IPS DF 6.9 (cell line): ENCODE measurements around the gene CLC.

Source experiments
- DNase-seq: peaks from one replicate; pipeline ENCODE4 v3.0.0-alpha.2; 2013; ENCODE audit warnings: low read depth, low spot score
- H3K27ac ChIP-seq: one replicate; pipeline ENCODE4 v1.5.1; 2013; ENCODE audit warnings: low read length, control low read depth
- H3K27me3 ChIP-seq: 2 replicates; pipeline ENCODE4 v1.6.1; 2013; ENCODE audit warnings: mild to moderate bottlenecking, low read length; ENCODE audit not compliant: control insufficient read depth, insufficient read depth
- H3K36me3 ChIP-seq: 2 replicates; pipeline ENCODE4 v1.6.1; 2013; ENCODE audit warnings: low read length; ENCODE audit not compliant: control insufficient read depth, insufficient read depth
- H3K4me1 ChIP-seq: 2 replicates; pipeline ENCODE4 v1.6.1; 2013; ENCODE audit warnings: low read length; ENCODE audit not compliant: control insufficient read depth, insufficient read depth
- H3K4me3 ChIP-seq: 2 replicates; pipeline ENCODE4 v1.5.1; 2013; ENCODE audit warnings: mild to moderate bottlenecking, low read length
- H3K9me3 ChIP-seq: 2 replicates; pipeline ENCODE4 v1.6.1; 2013; ENCODE audit warnings: low read length, inconsistent platforms; ENCODE audit not compliant: control insufficient read depth, insufficient read depth
- WGBS: extraction: QIAGEN DNeasy Blood & Tissue Kit; methylation state at CpG from one replicate; pipeline ENCODE4 v1.1.7; 2013; ENCODE audit warnings: mixed read lengths, missing lambda C conversion rate; ENCODE audit not compliant: insufficient read length, insufficient coverage; 5-methylcytosine and 5-hydroxymethylcytosine counted together

The CLC gene

DNA sequence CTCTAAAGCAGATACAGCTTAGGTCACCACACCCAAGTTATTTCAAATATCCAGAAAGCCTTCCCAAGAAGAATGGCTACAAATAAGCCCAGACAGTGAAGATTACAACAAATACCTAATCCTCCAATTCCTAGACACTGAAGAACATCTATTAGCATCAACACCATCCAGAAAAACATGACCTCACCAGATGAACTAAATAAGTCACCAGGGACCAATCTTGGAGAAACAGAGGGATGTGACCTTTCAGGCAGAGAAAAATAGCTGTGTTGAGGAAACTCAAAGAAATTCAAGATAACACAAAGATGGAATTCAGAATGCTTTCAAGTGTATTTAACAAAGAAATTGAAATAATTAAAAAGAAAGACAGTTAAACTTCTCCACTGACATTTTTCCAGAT lies 15.0 kb upstream of the CLC start:
- Histone ChIP-seq H3K27ac (no peak overlapping the region), H3K27me3 (no peaks in the 10 kb centered on the region), H3K9me3 (no peaks in the 10 kb centered on the region), H3K4me3 (no peak overlapping the region), H3K4me1 (no peaks in the 10 kb centered on the region), H3K36me3 (no peaks in the 10 kb centered on the region)
- DNase-seq: no peak

DNA sequence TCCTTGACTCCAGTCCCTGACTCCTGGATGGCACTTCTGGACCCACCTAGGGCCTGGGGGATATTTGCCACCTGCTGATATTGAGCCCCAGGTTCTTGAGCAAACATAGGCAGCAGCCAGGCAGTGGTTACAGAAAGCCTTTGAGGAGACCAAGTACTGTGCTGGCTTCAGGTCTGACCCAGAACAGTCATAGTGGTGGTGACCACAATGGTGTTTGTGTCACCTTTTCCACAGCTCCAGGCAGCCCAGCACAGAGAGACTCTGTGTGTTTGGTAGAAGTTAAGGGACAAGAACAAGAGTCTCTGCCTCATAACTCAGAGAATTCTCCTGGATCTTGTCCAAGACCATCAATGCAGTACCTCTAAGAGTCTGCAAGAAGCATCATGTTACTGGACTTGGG lies 14.6 kb upstream of the CLC start:
- Histone ChIP-seq H3K27me3 (no peaks in the 10 kb centered on the region), H3K36me3 (no peaks in the 10 kb centered on the region), H3K4me3 (no peak overlapping the region), H3K4me1 (no peaks in the 10 kb centered on the region), H3K27ac (no peak overlapping the region), H3K9me3 (no peaks in the 10 kb centered on the region)
- DNase-seq: no peak

DNA sequence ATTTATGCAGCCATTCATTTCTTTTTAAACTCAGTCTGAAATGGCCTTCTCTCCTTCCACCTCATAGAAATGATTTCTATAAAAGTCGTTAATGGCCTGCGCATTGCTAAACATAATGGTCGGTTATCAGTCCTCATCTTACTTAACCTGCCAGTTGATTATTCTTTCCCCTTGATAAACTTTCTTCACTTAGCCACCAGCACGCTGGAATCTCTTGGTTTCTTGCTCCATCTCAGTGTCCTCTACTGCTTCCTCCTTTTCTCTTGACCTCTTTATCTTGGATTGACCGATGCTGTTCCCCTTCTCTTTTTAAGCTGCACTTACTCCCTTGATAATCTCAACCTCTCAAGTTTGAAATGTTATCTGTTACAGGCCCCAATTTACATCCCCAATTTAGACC lies 12.2 kb upstream of the CLC start:
- no CpG with 5 or more reads among the region's 5 CpGs for WGBS

DNA sequence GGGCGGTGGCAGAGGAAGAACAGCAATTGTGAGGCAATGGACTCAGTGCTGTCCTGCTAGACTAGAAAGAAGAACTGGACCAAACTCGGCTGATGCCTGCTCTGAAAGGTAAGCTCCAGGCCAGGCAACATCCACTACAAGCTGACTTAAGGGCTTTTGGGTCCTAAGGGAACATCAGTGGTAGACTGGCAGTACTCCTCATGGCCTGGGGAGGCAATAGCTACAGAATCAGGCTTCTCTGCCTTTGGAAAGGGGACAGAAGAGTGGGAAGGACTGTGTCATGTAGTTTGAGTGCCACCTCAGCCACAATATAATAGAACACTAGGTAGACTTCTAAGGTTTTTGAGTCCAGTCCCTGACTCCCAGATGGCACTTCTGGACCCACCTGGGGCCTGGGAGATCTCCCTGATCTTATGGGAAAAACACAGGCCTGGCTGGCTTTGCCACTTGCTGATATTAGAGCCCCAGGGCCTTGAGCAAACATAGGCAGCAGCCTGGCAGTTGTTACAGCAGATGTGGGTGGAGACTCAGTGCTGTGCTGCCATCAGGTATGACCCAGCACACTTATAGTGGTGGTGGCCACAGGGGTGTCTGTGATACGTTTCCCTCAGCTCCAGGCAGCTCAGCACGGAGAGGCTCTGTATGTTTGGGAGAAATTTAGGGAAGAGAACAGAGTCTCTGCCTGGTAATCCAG lies 9.2 kb upstream of the CLC start:
- Histone ChIP-seq H3K27ac (no peak overlapping the region), H3K9me3 (no peaks in the 10 kb centered on the region), H3K36me3 (no peaks in the 10 kb centered on the region), H3K4me1 (no peaks in the 10 kb centered on the region), H3K4me3 (no peak overlapping the region), H3K27me3 (no peaks in the 10 kb centered on the region)
- DNase-seq: no peak
- WGBS: no CpG with 5 or more reads among the region's 4 CpGs

More for the DNA sequence above, 12.2 kb upstream of the CLC start:
- Histone ChIP-seq H3K36me3 (no peaks in the 10 kb centered on the region), H3K27me3 (no peaks in the 10 kb centered on the region), H3K27ac (no peak overlapping the region), H3K9me3 (no peaks in the 10 kb centered on the region), H3K4me3 (no peak overlapping the region), H3K4me1 (no peaks in the 10 kb centered on the region)
- DNase-seq: no peak

DNA sequence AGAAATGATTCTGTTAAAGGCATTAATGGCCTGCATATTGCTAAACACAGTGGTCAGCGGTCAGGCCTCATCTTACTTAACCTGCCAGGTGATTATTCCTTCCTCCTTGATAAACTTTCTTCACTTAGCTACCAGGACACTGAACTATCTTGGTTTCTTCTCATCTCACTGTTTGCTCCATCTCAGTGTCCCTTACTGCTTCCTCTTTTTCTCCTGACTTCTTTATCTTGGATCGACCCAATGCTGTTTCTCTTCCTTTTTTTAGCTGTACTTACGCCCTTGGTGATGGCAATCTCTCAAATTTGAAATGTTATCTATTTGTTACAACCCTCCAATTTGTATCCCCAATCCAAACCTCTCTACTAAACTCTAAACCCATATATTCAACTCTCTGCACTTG lies 7.8 kb upstream of the CLC start:
- Histone ChIP-seq H3K4me3 (no peak overlapping the region), H3K4me1 (no peaks in the 10 kb centered on the region), H3K9me3 (no peaks in the 10 kb centered on the region), H3K27me3 (no peaks in the 10 kb centered on the region), H3K36me3 (no peaks in the 10 kb centered on the region), H3K27ac (no peak overlapping the region)
- WGBS: no CpG with 5 or more reads among the region's 3 CpGs
- DNase-seq: no peak

DNA sequence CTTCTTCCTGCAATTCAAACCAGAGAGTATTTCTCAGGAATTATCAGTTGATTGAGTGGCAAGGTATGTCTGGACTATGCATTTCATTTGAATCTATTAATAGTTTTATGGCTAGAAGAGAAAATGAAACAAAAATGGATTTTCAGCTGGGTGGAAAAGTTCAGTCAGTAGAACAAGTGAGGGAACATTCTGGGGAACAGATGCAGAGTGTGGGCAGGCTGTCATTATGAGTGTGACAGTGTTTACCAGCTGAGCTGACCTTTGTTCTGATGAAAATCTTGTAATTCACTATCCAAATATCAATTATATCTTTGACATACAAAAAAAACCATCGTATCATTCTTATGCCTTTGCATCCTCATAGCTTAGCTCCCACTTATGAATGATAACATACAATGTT lies 2.6 kb upstream of the CLC start:
- Histone ChIP-seq H3K27me3 (no peaks in the 10 kb centered on the region), H3K9me3 (no peaks in the 10 kb centered on the region), H3K4me3 (no peak overlapping the region), H3K27ac (no peak overlapping the region), H3K36me3 (no peaks in the 10 kb centered on the region), H3K4me1 (no peaks in the 10 kb centered on the region)
- no peak for DNase-seq
- WGBS: 100% methylated on average over 1 of the region's 1 CpG

DNA sequence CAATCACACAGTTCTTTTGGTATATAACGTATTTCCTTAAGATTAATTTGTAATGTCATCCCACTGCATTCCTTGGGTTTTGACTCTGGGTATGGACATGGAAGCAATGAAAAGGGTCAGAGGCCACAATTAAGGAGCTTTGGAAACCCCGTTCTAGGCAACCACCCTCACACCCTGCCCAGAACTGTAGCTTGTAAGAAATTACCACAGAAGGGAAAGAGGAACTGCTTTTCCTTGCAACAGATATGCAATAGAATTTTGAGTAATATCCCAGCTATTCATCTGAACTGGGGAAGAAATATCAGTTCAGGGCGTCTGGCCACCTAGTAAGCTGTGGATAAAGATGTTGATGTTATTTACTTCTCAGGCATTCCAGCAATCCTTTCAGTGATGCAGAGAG lies 985 bp upstream of the CLC start:
- no CpG with 5 or more reads among the region's 3 CpGs for WGBS
- Histone ChIP-seq H3K36me3 (no peaks in the 10 kb centered on the region), H3K27ac (no peak overlapping the region), H3K4me1 (no peaks in the 10 kb centered on the region), H3K4me3 (no peak overlapping the region), H3K9me3 (no peaks in the 10 kb centered on the region), H3K27me3 (no peaks in the 10 kb centered on the region)
- no peak for DNase-seq

DNA sequence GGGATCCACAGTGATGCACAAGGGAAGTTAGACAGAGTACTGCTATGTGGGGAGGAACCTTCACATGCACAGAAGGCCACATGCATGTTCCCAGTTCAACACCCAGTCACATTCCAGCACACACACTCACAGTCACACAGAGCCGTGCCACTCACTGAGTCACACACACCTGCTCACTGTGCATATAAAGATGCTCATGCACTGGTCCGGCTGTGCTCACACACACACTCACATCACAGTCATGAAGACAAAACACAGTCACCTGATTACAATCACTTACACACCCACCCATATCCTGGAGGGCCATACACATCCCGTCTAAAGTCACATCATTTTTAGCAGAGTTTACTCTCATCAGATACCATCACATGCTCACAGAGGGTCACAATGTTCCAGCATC lies 478 bp downstream of the CLC start:
- Histone ChIP-seq H3K4me3 (no peak overlapping the region), H3K4me1 (no peaks in the 10 kb centered on the region), H3K9me3 (no peaks in the 10 kb centered on the region), H3K27ac (no peak overlapping the region), H3K27me3 (no peaks in the 10 kb centered on the region), H3K36me3 (no peaks in the 10 kb centered on the region)
- WGBS: no CpG with 5 or more reads among the region's 3 CpGs
- DNase-seq: no peak

DNA sequence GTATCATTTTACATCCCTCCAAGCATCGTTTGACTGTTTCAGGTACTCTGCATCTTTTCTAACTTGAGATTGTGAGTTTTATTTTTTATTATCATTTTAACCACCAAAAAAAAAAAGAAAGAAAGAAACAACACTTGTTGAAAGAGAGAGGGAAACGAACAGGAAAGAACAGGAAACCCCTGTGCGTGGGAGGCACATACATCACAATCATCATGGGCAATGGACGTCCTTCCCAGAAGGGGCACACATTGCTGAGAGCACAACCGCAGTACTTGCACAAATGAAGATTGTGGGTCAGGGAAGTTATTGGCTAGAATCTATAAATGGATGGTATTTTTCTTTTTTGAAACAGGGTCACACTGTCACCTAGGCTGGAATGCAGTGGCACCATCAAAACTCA lies 1.7 kb downstream of the CLC start:
- DNase-seq: no peak
- H3K27ac ChIP-seq: no peak overlapping the region
- H3K36me3 ChIP-seq: no peaks in the 10 kb centered on the region
- no peak overlapping the region for H3K4me3 ChIP-seq
- no CpG with 5 or more reads among the region's 5 CpGs for WGBS
- no peaks in the 10 kb centered on the region for H3K27me3 ChIP-seq
- H3K9me3 ChIP-seq: no peaks in the 10 kb centered on the region
- H3K4me1 ChIP-seq: no peaks in the 10 kb centered on the region

DNA sequence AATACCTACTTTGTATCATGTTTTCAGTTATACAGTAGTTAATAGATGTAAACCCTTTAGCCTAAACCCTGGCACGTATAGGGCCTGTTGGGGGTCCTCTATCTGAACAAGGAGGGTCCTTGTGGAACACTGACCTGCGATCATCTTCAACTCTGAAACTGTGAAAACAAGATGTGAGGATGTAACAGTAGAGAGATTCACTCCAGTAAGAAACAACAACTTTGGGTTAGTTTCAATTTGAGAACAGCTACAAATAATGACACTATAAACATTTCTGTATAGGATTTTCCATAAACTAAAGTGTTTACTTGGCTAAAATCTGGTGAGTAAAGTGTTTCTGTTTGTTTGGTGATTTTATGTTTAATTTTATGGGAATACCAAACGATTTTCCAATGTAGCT lies 2.1 kb downstream of the CLC start:
- H3K9me3 ChIP-seq: no peaks in the 10 kb centered on the region
- H3K27me3 ChIP-seq: no peaks in the 10 kb centered on the region
- no peak for DNase-seq
- H3K4me1 ChIP-seq: no peaks in the 10 kb centered on the region
- H3K36me3 ChIP-seq: no peaks in the 10 kb centered on the region
- H3K4me3 ChIP-seq: no peak overlapping the region
- no CpG with 5 or more reads among the region's 3 CpGs for WGBS
- H3K27ac ChIP-seq: no peak overlapping the region

DNA sequence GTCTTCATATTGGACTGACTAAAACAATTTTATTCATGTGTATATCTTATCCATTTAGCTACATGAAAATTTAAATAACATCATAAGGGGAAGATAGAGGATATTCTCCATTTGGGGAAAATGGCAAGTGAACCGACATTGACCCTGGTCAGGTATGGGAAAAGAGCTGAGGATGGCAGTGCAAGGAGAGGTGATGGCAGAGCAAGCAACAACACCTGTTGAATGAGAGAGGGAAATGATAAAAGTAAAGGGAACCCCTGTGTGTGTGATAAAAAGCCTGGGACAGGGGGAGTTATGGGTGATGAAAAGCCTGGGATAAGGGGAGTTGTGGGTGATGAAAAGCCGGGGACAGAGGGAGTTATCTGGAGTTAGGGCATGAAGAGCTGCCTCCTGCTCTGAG lies 4.0 kb downstream of the CLC start:
- no peaks in the 10 kb centered on the region for H3K4me1 ChIP-seq
- no peak for DNase-seq
- no peak overlapping the region for H3K4me3 ChIP-seq
- no peak overlapping the region for H3K27ac ChIP-seq
- H3K36me3 ChIP-seq: no peaks in the 10 kb centered on the region
- H3K27me3 ChIP-seq: no peaks in the 10 kb centered on the region
- WGBS: no CpG with 5 or more reads among the region's 2 CpGs
- no peaks in the 10 kb centered on the region for H3K9me3 ChIP-seq
